Esophagus squamous epithelium (tissue), 5 donors: ENCODE data around the gene CEP112. TPM values are rescaled to one million over a fixed set of nuclear protein-coding genes. Genes with fewer than 3 reads are reported as not detected.

ENCODE experiments used
- DNase-seq: peaks from one replicate; lab custom pipeline; 2025; lab: John Stamatoyannopoulos, UW
- H3K27ac ChIP-seq, 4 donors: fragments of 200-600 bp; sonication (generic); one replicate each; pipeline ENCODE4 v1.5.1; 2016 to 2019; ENCODE audit warnings: mild to moderate bottlenecking in 1 of 4
- H3K27me3 ChIP-seq, 4 donors: fragments of 200-600 bp; sonication (generic); 1 replicate in 3 of 4; 2 replicates in 1 of 4; pipeline versions ENCODE4 v1.5.1 to v1.6.0; 2017 to 2021; ENCODE audit warnings: antibody characterized with exemption in 1 of 4
- H3K36me3 ChIP-seq, 3 donors: fragments of 200-600 bp; sonication (generic); one replicate each; pipeline ENCODE4 v1.5.1; 2016 to 2019
- H3K4me1 ChIP-seq, 3 donors: fragments of 200-600 bp; sonication (generic); one replicate each; pipeline ENCODE4 v1.5.1; 2017 to 2019
- H3K4me3 ChIP-seq, 4 donors: fragments of 200-600 bp; sonication (generic); 1 replicate in 3 of 4; 2 replicates in 1 of 4; pipeline ENCODE4 v1.5.1; 2016 to 2019; ENCODE audit warnings: mild to moderate bottlenecking in 2 of 4, moderate library complexity in 1 of 4
- H3K9me3 ChIP-seq, 3 donors: fragments of 200-600 bp; sonication (generic); one replicate each; pipeline ENCODE4 v1.5.1; 2016 to 2019
- POLR2A ChIP-seq, 4 donors: fragments of 450-650 bp; IDR thresholded peaks; one replicate each; pipeline ENCODE4 v1.6.1; 2017; ENCODE audit warnings: antibody characterized with exemption in 4 of 4, mild to moderate bottlenecking in 4 of 4, moderate library complexity in 3 of 4
- WGBS, 2 donors: methylation state at CpG; one replicate each; pipeline ENCODE4 v1.1.5; 2018; 5-methylcytosine and 5-hydroxymethylcytosine counted together
- intact Hi-C: fragments of 100-400 bp; cut with DNase I; formaldehyde crosslinking; loops from one replicate; pipeline ENCODE4 v1.15.0; 2022
- total RNA-seq, 4 donors: library from RNA; depleted of rRNA; stranded (reverse); fragments of >200 nt; gene quantifications; one replicate each; pipeline ENCODE4 v1.1.0, GENCODE V29; 2016
- TF ChIP-seq, protein P1 (sequence below), 6 experiments: fragments of 450-650 bp in 4 of 6; fragments of 200-600 bp in 2 of 6; sonication (generic) in 2 of 6; IDR thresholded peaks; one replicate each; pipeline ENCODE4 v1.5.1; 2016 to 2019; ENCODE audit warnings: antibody characterized with exemption in 6 of 6, mild to moderate bottlenecking in 4 of 6, moderate library complexity in 4 of 6
- donor health status: DM: yes; HTN: yes; CAD: no.

Gene CEP112
- total RNA-seq, 4 donors from 2014 or later: 2.5 to 10.9 (median 6.4) TPM

DNA sequence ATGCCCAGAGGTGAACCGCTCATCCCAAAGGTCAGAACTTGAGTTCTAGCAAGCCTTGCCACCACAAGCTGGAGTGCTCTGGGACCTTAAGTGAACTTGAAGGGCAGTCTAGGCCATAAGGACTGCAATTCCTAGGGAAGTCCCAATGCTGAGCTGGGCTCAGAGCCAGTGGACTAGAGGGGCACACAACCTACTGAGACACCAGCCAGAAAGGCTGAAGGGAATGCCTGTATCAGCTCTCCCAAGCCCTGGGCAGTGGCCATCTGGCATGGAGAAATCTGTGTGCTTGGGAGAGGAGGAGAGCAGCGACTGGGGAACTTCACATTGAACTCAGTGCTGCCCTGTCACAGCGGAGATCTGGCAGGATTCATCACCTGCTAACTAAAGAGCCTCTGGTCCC lies 201.3 kb downstream of the CEP112 start:
- WGBS, 2 donors: 81 to 100% methylated on average over 2 of the region's 3 CpGs
- intact Hi-C loops: no loop called here
- H3K36me3 ChIP-seq: no peaks in the 10 kb centered on the region

DNA sequence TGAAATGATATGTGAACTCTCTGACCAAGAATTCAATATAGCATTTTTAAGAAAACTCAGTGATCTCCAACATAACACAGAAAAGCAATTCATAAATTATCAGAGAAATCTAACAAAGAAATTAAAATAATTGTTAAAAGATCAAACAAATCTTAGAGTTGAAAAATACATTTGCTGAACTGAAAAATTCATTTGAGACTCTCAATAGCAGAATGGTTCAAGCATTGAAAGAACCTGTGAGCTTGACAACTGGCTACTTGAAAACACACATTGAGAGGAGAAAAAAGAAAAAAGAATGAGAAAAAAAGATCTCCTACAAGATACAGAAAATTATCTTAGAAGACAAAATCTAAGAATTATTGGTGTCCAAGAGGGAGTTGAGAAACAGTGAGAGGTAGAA lies 203.5 kb downstream of the CEP112 start:
- TF ChIP-seq, protein P1, sequence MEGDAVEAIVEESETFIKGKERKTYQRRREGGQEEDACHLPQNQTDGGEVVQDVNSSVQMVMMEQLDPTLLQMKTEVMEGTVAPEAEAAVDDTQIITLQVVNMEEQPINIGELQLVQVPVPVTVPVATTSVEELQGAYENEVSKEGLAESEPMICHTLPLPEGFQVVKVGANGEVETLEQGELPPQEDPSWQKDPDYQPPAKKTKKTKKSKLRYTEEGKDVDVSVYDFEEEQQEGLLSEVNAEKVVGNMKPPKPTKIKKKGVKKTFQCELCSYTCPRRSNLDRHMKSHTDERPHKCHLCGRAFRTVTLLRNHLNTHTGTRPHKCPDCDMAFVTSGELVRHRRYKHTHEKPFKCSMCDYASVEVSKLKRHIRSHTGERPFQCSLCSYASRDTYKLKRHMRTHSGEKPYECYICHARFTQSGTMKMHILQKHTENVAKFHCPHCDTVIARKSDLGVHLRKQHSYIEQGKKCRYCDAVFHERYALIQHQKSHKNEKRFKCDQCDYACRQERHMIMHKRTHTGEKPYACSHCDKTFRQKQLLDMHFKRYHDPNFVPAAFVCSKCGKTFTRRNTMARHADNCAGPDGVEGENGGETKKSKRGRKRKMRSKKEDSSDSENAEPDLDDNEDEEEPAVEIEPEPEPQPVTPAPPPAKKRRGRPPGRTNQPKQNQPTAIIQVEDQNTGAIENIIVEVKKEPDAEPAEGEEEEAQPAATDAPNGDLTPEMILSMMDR (IDR thresholded peaks at IDR 0.05): no peak
- TF ChIP-seq POLR2A (IDR thresholded peaks at IDR 0.05): no peak
- no peaks in the 10 kb centered on the region for H3K4me1 ChIP-seq
- no peaks in the 10 kb centered on the region for H3K27me3 ChIP-seq
- H3K4me3 ChIP-seq: no peak overlapping the region
- no peak for DNase-seq
- peaks cover 0 to 17% (median 2%) of the 10 kb centered on the region in 3 donors for H3K9me3 ChIP-seq
- H3K36me3 ChIP-seq: no peaks in the 10 kb centered on the region
- no peak overlapping the region for H3K27ac ChIP-seq
- intact Hi-C loops: no loop called here

More for the DNA sequence above, 201.3 kb downstream of the CEP112 start:
- Histone ChIP-seq H3K27me3 (no peaks in the 10 kb centered on the region), H3K4me1 (no peaks in the 10 kb centered on the region), H3K27ac (no peak overlapping the region), H3K4me3 (no peak overlapping the region), H3K9me3 (peaks cover 0 to 17% (median 2%) of the 10 kb centered on the region in 3 donors)
- no peak for TF ChIP-seq POLR2A (IDR thresholded peaks at IDR 0.05)
- TF ChIP-seq, protein P1 (IDR thresholded peaks at IDR 0.05): no peak
- DNase-seq: no peak

DNA sequence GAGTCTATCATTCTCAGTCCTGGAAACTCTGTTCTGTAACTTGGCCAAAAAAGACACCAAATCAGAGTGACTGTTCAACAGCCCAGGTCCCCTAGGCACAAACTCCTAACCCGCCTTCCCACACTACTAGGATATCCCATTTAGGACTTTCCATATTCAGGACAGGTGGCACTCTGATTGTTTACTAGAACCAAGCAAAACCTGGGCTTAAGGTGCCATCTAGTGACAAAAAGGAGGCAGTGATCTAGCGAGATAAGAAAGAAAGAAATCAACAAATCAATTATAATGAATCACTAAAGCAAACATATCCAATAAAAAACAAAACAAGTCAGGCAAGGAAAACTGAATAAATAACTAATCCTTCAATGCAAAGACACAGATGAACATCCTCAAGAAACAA lies 203.9 kb downstream of the CEP112 start:
- no peaks in the 10 kb centered on the region for H3K36me3 ChIP-seq
- intact Hi-C loops: no loop called here
- TF ChIP-seq, protein P1 (IDR thresholded peaks at IDR 0.05): peak in 5 of 6 experiments; percentile 31 to 82 (median 53)
- TF ChIP-seq POLR2A (IDR thresholded peaks at IDR 0.05): no peak
- 35 to 55% methylated on average over 2 of the region's 2 CpGs for WGBS, 2 donors
- H3K27ac ChIP-seq: no peak overlapping the region
- no peak for DNase-seq
- peaks cover 0 to 17% (median 2%) of the 10 kb centered on the region in 3 donors for H3K9me3 ChIP-seq
- no peaks in the 10 kb centered on the region for H3K27me3 ChIP-seq
- H3K4me3 ChIP-seq: no peak overlapping the region
- no peaks in the 10 kb centered on the region for H3K4me1 ChIP-seq

DNA sequence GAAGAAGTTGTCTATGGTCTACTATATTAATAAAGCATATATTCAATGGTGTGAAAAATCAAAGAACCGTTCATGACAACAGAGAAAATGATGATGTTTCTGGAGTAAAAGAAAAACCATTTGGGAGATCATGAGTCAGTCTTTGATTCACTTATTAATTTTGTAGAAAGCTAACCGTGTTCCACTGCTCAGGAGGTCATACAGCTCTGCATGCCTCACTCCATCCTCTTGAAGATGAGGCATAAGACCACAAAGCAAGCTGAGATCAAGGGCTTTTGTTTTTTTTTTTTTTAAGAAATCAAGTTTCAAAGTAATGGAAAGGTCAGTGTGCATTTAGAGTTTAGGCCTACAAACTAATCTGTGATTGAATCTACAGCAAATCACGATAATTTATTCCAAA lies 206.4 kb downstream of the CEP112 start:
- Histone ChIP-seq H3K9me3 (peaks cover 0 to 17% (median 2%) of the 10 kb centered on the region in 3 donors), H3K4me1 (no peaks in the 10 kb centered on the region), H3K36me3 (no peaks in the 10 kb centered on the region), H3K27ac (no peak overlapping the region), H3K4me3 (no peak overlapping the region), H3K27me3 (no peaks in the 10 kb centered on the region)
- intact Hi-C loops: no loop called here
- DNase-seq: no peak
- TF ChIP-seq POLR2A (IDR thresholded peaks at IDR 0.05): no peak
- WGBS, 2 donors: 74 to 75% methylated on average over 3 of the region's 3 CpGs

DNA sequence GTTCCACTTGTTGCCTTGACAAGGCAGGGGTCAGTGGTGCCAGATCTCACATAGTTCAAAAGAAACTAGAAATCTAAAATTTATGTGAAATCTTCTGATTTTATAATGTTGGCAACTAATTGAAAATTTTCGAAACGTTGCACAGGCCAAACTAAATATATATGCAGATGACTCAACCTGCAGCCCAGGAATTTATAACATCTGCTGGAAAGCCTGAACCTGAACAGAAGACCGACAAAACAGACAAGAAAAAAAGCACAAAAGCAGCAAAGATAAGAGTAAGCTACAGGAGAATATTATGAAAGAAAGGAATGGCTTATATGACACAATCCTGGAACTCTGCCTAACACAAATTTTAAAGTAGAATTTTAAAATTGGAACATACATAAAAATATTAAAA lies 207.6 kb downstream of the CEP112 start:
- no peaks in the 10 kb centered on the region for H3K27me3 ChIP-seq
- H3K36me3 ChIP-seq: no peaks in the 10 kb centered on the region
- no peak overlapping the region for H3K27ac ChIP-seq
- no peak overlapping the region for H3K4me3 ChIP-seq
- intact Hi-C loops: no loop called here
- 43 to 67% methylated on average over 3 of the region's 3 CpGs for WGBS, 2 donors
- DNase-seq: no peak
- H3K4me1 ChIP-seq: no peaks in the 10 kb centered on the region
- TF ChIP-seq, protein P1 (IDR thresholded peaks at IDR 0.05): no peak
- no peak for TF ChIP-seq POLR2A (IDR thresholded peaks at IDR 0.05)
- H3K9me3 ChIP-seq: peaks cover 0 to 16% (median 2%) of the 10 kb centered on the region in 3 donors

DNA sequence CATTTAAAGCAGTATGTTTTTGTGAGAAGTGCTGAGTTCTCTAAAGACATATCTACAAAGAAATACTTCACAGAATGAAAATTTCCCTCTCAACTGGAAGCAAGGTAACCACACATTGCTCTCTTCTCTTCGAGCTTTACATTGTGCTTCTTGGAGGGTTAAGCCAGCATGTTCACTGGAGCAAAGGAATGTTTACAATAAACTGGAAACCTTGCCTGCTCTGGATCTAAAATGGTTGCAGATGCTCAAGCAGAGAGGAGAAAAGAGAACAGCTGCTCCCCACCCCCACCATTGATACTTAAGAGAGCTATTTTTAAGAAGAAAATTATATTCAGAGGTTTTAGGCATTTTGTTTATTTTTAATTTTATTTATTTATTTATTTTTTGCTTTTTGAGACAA lies 213.1 kb downstream of the CEP112 start:
- H3K4me3 ChIP-seq: no peak overlapping the region
- H3K27ac ChIP-seq: no peak overlapping the region
- DNase-seq: no peak
- H3K4me1 ChIP-seq: no peaks in the 10 kb centered on the region
- no peaks in the 10 kb centered on the region for H3K27me3 ChIP-seq
- intact Hi-C loops: no loop called here
- TF ChIP-seq POLR2A (IDR thresholded peaks at IDR 0.05): no peak
- TF ChIP-seq, protein P1 (IDR thresholded peaks at IDR 0.05): no peak
- no peaks in the 10 kb centered on the region for H3K9me3 ChIP-seq
- no peaks in the 10 kb centered on the region for H3K36me3 ChIP-seq
- WGBS, 2 donors: 19 to 20% methylated on average over 1 of the region's 1 CpG
